T-helper 1 cell treated with Interleukin-12 subunit alpha and Interleukin-12 subunit beta and Interleukin-4 antibody, amounts not matched to agents 30 ng/mL and 1 ng/mL, for 36 hours (primary cell): ENCODE results near the gene FILIP1L. TPM values are rescaled to one million over a fixed set of nuclear protein-coding genes. Genes with fewer than 3 reads are reported as not detected.

ENCODE experiments used
- intact Hi-C: fragments of 100-400 bp; cut with micrococcal nuclease; formaldehyde crosslinking; loops from one replicate; pipeline ENCODE4 v1.15.1; 2024
- total RNA-seq: library from RNA; stranded (reverse); gene quantifications from 2 replicates; pipeline ENCODE4 v1.2.3, GENCODE V29; 2022

The FILIP1L gene
- 15.7 and 16.8 TPM in 2 replicates for total RNA-seq

DNA sequence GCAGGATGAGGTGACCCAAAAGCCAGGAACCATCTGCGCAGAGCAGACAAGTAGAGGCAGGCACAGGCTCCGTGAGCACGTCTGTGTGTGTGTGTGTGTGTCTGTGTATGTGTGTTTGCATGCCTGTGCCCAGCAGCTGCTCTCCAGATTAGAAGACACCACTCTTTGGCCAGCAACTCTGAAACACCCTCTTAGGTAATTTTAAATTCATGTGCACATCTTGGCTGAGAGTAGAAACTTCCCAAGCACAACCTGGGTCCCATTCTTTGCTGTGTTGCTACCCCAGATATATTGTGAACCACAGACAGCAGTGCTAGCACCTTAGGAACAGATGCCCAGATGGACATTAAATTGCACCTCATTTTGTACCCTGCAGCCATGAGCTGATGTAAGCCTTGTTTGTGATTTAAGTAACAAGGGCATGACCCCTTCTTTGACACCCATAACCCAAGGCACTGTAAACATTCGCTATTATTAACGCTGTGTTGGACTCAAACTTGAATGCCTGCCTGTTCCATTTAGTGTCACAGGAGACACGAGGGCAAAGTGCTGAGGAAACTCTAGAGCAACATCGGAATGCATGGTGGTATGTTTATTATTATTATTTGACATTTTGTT is at the start of gene FILIP1L:
Gene FILIP1L, minus strand, starts transcription at position 89 of the 618 bp plus-strand sequence.
- intact Hi-C loops = no loop called here

- intact Hi-C loops = no loop called here
Observed at GRCh38 chr3:100163787-100164186, 49.5 kb upstream of the FILIP1L start.

GRCh38 chr3:100160521-100160920 is 46.2 kb upstream of the FILIP1L start:
- intact Hi-C loops = no loop called here

DNA sequence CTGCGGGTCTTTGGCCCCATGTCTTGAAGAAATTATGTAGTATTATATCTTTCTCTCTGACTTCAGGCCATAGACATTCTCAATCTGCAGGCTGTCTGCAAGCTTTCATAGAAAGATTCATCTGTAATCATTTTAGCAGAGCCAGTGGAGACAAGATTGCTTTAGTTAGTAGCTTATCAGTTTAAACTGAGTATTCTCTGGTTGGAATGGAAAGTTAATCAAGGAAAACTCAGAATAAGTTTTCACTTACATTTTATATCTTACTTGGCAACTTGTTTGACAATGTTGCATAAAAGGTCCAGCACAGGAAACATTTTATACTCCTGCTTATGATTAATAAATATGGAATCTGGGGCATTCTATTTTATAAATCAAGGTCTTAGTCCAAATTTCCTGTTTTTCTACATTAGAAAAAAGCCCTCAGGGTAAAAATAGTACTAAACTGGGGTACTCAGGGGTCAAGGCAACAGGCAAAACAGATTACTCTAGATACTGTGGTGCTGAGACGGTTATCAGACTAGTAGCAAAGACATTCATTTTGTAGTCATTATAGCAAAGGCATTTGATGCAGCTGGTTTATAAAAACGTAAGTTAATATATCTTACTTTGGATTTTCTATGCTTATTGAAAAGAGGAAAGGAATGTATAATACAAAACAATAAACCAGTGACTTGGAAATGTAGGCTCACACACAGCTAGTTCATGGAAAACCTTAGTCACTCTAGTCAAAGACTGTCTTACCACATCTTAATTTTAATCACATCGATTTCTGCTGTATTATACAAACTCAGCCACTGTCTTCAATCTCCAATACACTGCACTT is 45.2 kb upstream of the FILIP1L start:
- intact Hi-C loops = loop anchor here (5.0 kb wide), 1 partner anchor 43 kb away; no protein-coding TSS in a partner anchor

DNA sequence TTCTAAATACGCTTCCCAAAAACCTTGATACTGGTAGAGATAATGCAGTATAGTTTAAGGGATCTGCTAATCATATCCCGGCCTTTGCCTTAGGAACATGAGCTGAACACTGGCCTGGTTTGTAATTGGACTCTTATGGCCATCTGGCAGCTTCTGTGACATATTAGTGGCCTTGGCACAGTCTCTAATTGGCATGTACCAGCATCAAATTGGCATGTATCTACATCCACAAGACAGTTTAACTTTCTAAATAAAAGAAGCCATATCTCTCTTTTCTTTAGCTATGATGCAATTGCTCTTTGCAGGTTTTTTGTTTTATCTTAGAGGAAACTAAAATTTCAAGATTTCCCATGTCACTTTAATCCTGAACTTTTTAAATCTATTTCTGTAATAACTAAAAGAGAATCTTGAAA is 44.6 kb upstream of the FILIP1L start:
- intact Hi-C loops = loop anchor here (5.0 kb wide), 1 partner anchor 43 kb away; no protein-coding TSS in a partner anchor

GRCh38 chr3:100157685-100158084 is 43.4 kb upstream of the FILIP1L start:
- intact Hi-C loops = loop anchor here (5.0 kb wide), 1 partner anchor 45 kb away; no protein-coding TSS in a partner anchor

- intact Hi-C loops = loop anchor here (5.0 kb wide), 1 partner anchor 47 kb away; no protein-coding TSS in a partner anchor
Observed at GRCh38 chr3:100155590-100155989, 41.3 kb upstream of the FILIP1L start.

DNA sequence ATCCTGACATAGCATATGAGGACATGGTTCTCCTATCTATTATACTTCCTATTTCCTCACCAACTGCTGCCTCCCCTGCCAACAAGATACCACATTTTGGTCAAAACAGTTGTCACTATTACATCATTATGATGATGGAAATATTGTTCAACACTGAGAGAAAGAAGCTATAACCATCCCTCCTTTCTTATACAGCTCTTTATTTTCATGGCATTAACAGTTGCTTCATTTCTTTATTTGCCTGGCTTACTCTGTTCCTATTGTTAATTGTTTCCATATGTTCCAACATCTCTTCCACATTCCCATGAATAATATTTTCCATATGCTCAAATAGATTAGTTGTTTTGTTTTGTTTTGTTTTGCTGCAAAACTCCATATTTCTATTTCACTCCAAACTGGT is 40.8 kb upstream of the FILIP1L start:
- intact Hi-C loops = loop anchor here (5.0 kb wide), 1 partner anchor 47 kb away; no protein-coding TSS in a partner anchor

GRCh38 chr3:100154171-100154570 is 39.9 kb upstream of the FILIP1L start:
- intact Hi-C loops = no loop called here

- intact Hi-C loops = no loop called here
Observed at GRCh38 chr3:100151024-100151707, 36.9 kb upstream of the FILIP1L start.

- intact Hi-C loops = no loop called here
Observed at GRCh38 chr3:100150473-100150872, 36.2 kb upstream of the FILIP1L start.

DNA sequence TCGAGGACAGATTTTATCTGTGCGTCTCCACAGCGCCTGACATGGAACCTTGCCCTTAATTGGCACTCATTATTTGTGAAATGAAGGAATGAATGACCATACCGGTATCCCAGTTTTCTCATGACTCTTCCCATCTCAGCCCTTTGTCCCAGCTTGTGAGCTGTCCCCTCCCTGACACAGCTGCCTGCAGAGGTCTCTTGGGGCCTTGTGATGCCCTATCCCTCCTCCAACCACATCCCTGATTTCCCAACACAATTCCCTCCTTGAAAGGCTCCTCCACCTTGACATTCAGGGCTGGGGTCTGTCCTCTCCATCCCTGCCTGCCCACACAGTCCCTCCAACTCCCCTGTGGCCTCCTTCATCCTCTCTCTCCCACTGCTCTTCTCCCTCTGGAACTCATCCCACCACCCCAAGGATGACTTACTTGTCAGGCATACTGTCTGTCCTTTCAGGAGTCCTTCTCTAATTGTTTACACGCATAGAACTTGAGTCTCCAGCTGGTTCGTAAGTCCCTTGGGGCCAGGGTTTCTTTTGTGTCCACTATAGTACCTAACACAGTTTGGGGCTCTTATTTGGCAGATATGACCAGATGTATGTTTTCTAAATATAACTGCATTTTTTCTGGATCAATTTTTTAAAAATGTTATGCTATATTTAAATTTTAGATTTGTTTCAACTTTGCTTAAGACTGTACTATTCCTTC is 35.6 kb upstream of the FILIP1L start:
- intact Hi-C loops = no loop called here

- intact Hi-C loops = no loop called here
Observed at GRCh38 chr3:100149130-100149529, 34.8 kb upstream of the FILIP1L start.

DNA sequence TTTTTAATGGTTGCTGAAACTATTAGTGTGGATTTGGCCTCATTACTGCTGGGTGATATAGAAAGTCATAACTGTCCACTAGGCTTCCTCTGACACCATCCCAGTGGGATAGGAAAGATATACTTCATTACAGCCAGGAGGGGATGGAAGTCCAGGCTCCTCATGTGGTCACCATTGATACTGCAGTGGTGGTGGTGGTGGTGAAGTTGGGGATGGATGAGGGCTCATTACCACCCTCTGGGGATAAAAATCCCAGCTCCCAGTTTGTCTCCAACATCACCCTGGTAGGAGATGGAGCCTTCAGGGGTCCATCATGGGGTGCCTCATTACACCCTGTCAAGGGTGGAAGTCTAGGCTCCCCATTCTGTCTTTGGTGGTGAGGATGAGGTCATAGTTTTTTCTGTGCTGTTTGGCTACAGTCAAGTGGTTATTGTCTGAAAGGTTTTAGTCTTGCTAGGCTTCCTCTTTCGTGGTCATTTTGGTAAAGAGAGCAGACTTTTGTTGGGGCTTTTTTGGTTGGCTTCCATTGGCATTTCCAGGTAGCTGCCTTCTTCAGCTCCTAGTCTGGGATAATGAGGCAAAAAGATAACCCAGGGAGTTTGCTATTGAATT is 30.1 kb upstream of the FILIP1L start:
- intact Hi-C loops = loop anchor here (1.0 to 5.0 kb wide), 3 partner anchors 57 to 76 kb away; no protein-coding TSS in a partner anchor

GRCh38 chr3:100141586-100141985 is 27.3 kb upstream of the FILIP1L start:
- intact Hi-C loops = loop anchor here (5.0 kb wide), 1 partner anchor 54 kb away; no protein-coding TSS in a partner anchor

DNA sequence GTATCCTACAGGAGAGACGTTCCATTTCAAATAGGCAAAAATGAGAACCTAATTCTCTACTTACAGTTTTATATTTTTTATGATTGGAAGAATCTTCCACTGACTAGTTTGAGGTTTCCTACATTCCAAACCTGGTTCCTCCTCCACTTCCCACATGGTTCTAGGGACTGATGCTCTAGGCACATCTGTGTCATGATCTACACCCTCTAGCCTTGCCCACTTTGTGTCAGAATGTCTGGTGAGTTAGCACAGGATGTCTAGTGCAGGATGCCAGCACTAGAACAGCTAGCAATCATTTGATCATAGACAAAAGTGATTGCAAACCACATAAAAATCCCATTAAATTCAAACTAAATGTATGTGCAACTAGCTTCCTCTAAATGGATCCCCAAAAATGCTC is 26.7 kb upstream of the FILIP1L start:
- intact Hi-C loops = loop anchor here (5.0 kb wide), 1 partner anchor 54 kb away; no protein-coding TSS in a partner anchor

DNA sequence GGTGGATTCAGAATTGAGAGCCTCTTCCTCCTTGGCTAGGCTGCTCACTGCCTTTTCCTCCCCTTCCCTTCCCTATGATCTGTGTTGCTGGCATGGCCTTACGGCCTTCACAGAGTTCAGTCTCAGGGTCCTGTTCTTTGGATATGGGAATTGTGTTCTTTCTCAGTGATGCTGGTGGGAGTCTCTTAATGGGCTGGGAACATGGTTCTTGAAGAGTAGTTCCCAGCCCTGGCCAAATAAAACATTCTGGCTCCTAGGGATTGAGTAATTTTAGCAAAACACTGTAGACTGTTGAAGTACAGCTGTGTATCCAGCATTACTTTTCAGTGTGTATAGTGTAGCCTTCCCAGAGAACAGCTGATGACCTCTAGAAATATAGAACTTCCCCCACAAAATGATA is 22.6 kb upstream of the FILIP1L start:
- intact Hi-C loops = no loop called here

GRCh38 chr3:100131241-100131640 is 16.9 kb upstream of the FILIP1L start:
- intact Hi-C loops = no loop called here

- intact Hi-C loops = no loop called here
Observed at GRCh38 chr3:100129941-100130340, 15.6 kb upstream of the FILIP1L start.

DNA sequence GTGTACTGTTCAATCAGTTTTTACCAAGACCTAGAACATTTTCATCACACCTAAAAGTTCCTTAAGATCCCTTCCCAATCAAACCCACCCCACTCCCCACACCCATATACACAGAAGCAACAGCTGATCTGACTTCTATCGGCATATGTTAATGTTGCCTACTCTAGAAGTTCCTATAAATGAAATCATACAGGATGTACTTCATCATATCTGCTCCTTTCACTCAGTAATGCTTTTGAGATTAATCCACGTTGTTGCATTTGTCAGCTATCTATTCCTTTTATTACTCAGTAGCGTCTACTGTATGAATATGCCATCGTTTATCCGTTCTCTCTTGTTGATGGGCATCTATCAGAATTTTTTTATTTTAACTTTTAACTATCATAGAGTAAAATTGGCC is 14.3 kb upstream of the FILIP1L start:
- intact Hi-C loops = no loop called here

- intact Hi-C loops = no loop called here
Observed at GRCh38 chr3:100127792-100128191, 13.5 kb upstream of the FILIP1L start.
